Mucosa of descending colon (tissue), 3 donors: ENCODE data around the gene TAF11L9. TPM values are rescaled to one million over a fixed set of nuclear protein-coding genes. Genes with fewer than 3 reads are reported as not detected.
"Not testable (repeated sequence)": the region's sequence is repeated elsewhere in the genome, so short reads cannot be mapped to it uniquely, and the experiment has no call there.

ENCODE experiments used
- ATAC-seq: fragments of 200-7000 bp; cut with Tn5 transposase; one replicate; pipeline ENCODE4 v1.9.1; 2020; ENCODE audit warnings: mild to moderate bottlenecking, moderate library complexity
- DNase-seq, 3 donors: peaks; one replicate each; pipeline ENCODE4 v3.0.0-alpha.2; 2020
- H3K36me3 ChIP-seq: fragments of 200-600 bp; one replicate; pipeline ENCODE4 v1.8.0; 2021; ENCODE audit warnings: low read depth, mild to moderate bottlenecking
- H3K4me1 ChIP-seq: fragments of 200-600 bp; one replicate; pipeline ENCODE4 v1.8.0; 2021; ENCODE audit warnings: low read depth, mild to moderate bottlenecking
- H3K4me3 ChIP-seq: fragments of 200-600 bp; one replicate; pipeline ENCODE4 v1.8.0; 2021; ENCODE audit warnings: mild to moderate bottlenecking
- H3K9me3 ChIP-seq: fragments of 200-600 bp; one replicate; pipeline ENCODE4 v1.8.0; 2021; ENCODE audit warnings: mild to moderate bottlenecking
- CTCF ChIP-seq: fragments of 200-600 bp; IDR thresholded peaks from one replicate; pipeline ENCODE4 v1.8.0; 2022; ENCODE audit warnings: antibody characterized with exemption, mild to moderate bottlenecking
- intact Hi-C, 2 donors: fragments of 100-400 bp; cut with DNase I in 1 of 2; cut with micrococcal nuclease in 1 of 2; formaldehyde crosslinking; loops; one replicate each; pipeline versions ENCODE4 v1.11.0 to v1.11.1; 2022; cut with DNase I, micrococcal nuclease
- long read RNA-seq, 2 donors: library from polyadenylated mRNA; unstranded; transcript quantifications; one replicate each; pipeline ENCODE4 v2.0.0, GENCODE V29; 2019 to 2021
- total RNA-seq, 3 donors: library from RNA; stranded (reverse); fragmentation: NEBNext Ultra II Directional in 2 of 3; extraction: Animal tissue kit (Norgen Biotek cat#: 25700) in 2 of 3; gene quantifications; one replicate each; pipeline versions ENCODE4 v1.2.1 to v1.2.4, GENCODE V29; 2021 to 2023
- donor health status: DM: no; HTN: no; CAD: no; lungs with moderate emphysema.
- donor health status: DM: no; HTN: no; CAD: no.
- donor health status: DM: no; HTN: yes; CAD: no.

The TAF11L9 gene
- not detected for total RNA-seq
- long read RNA-seq, donor 1 = 0 reads
- long read RNA-seq, donor 2 = 0 reads

GRCh38 chr5:17594255-17594654 is at the start of gene TAF11L9:
Gene TAF11L9, minus strand, starts transcription at chr5:17594394.
- intact Hi-C loops, H3K9me3 ChIP-seq, ATAC-seq, H3K36me3 ChIP-seq, H3K4me1 ChIP-seq, H3K4me3 ChIP-seq: not testable (repeated sequence)
- DNase-seq = peak in 1 of 3 donors; percentile 30

GRCh38 chr5:17634160-17634559 is 40.0 kb upstream of the TAF11L9 start, which contains the start of gene TAF11L14:
Gene TAF11L14, plus strand, starts transcription at chr5:17634460.
- H3K9me3 ChIP-seq = no peaks in the 10 kb centered on the region
- TF ChIP-seq CTCF = no peak
- H3K4me1 ChIP-seq = no peaks in the 10 kb centered on the region
- DNase-seq = no peak
- H3K4me3 ChIP-seq = no peak within 1 kb of the TSS
- ATAC-seq = no peak
- intact Hi-C loops = no loop called here
- no peaks in the 10 kb centered on the region for H3K36me3 ChIP-seq

GRCh38 chr5:17631788-17632187 is 37.6 kb upstream of the TAF11L9 start, which contains the start of gene TAF11L13:
Gene TAF11L13, plus strand, starts transcription at chr5:17632088.
- H3K9me3 ChIP-seq, H3K36me3 ChIP-seq, H3K4me1 ChIP-seq, ATAC-seq, DNase-seq, H3K4me3 ChIP-seq, intact Hi-C loops: not testable (repeated sequence)

GRCh38 chr5:17625686-17626085 is 31.5 kb upstream of the TAF11L9 start:
- no peaks in the 10 kb centered on the region for H3K9me3 ChIP-seq
- intact Hi-C loops = no loop called here
- H3K36me3 ChIP-seq = no peaks in the 10 kb centered on the region
- no peak for TF ChIP-seq CTCF
- no peaks in the 10 kb centered on the region for H3K4me1 ChIP-seq
- no peak for DNase-seq
- ATAC-seq = no peak
- no peak overlapping the region for H3K4me3 ChIP-seq

- intact Hi-C loops = no loop called here
- no peak overlapping the region for H3K4me3 ChIP-seq
- ATAC-seq = no peak
- H3K9me3 ChIP-seq = no peaks in the 10 kb centered on the region
- no peaks in the 10 kb centered on the region for H3K36me3 ChIP-seq
- peak in 1 of 3 donors; percentile 41 for DNase-seq
- TF ChIP-seq CTCF = no peak
- no peaks in the 10 kb centered on the region for H3K4me1 ChIP-seq
These were observed 26.4 kb upstream of the TAF11L9 start for GRCh38 chr5:17620627-17621026.

- no peak for DNase-seq
- no peak for ATAC-seq
- intact Hi-C loops = no loop called here
- Histone ChIP-seq H3K36me3 (no peaks in the 10 kb centered on the region), H3K4me1 (no peaks in the 10 kb centered on the region), H3K9me3 (no peaks in the 10 kb centered on the region), H3K4me3 (no peak overlapping the region)
- no peak for TF ChIP-seq CTCF
These were observed 25.2 kb upstream of the TAF11L9 start for GRCh38 chr5:17619354-17619753.
